ENCODE measurements around the gene SCARF1.

Gene SCARF1

DNA sequence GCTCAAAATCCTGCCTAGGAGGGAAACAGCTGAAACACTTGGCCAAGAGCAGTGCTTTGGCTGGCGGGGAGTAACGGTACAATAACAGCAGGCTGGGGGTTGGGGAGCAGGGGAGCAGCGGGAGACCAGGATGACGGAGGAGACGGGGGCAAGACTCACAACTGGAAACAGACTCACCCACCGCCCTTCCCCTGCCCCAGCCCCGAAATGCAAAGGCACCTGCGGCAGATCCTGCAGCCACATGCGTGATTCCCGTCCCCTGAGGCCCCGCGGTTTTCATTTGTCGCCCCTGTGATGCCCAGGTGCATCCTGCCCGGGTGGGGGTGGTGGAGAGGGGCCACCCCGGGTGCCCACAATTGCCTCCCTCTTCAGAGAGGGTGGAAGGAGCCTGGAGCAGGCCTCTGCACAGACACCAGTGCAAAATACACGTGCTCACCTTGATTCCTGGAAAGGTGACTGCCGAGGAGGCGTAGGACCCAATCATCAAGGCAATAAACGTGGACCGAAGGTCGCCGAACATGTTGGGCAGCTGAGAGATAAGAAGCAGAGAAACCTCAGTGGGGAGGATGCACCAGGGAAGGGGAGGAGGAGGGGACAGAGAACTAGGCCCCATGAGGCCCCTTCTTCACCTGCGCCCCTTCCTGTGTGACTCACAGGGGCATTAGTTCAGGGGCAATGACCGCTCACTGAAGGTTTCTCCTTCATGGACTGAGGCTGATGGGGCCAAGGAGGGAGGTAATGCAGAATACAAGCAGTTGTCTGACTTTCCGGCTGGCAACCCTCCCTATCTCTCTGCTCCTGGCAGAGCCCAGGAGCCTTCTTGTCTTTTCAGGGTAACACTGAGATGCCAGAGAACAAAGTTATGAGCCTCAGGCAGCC lies 52.5 kb downstream of the SCARF1 start:
- Histone ChIP-seq H2BK15ac (ENCODE audit: low read length) (no peak overlapping the region), H3K18ac (ENCODE audit: low read length) (peak overlapping the region; percentile 8), H3K9me3 (replicated peaks in 1 of 2; ENCODE audit: control insufficient read depth in 2 of 2, insufficient read depth in 1 of 2, low read depth in 1 of 2, low read length in 2 of 2) (no peaks in the 10 kb centered on the region), H3K27me3 (ENCODE audit: control insufficient read depth in 3 of 3, insufficient read depth in 3 of 3, low read depth in 1 of 3, low read length in 3 of 3) (no peaks in the 10 kb centered on the region), H2BK120ac (ENCODE audit: low read depth, low read length) (no peak overlapping the region), H4K91ac (ENCODE audit: low read depth, low read length, poor library complexity) (no peak overlapping the region), H3K23ac (ENCODE audit: low read depth, low read length, poor library complexity) (no peak overlapping the region), H3K9ac (ENCODE audit: low read depth, low read length, poor library complexity) (peak overlapping the region; percentile 22), H3K36me3 (replicated peaks in 1 of 2; ENCODE audit: control insufficient read depth in 2 of 2, insufficient read depth in 2 of 2, low read length in 2 of 2) (peaks cover 2 to 66% of the 10 kb centered on the region in 2 donors), H3K4ac (ENCODE audit: low read length) (no peak overlapping the region), H3K4me3 (ENCODE audit: low read length in 2 of 2) (no peak overlapping the region), H2AFZ (ENCODE audit: low read length) (no peak overlapping the region), H3K14ac (ENCODE audit: low read length) (no peak overlapping the region), H3K27ac (replicated peaks; ENCODE audit: low read length) (no peak overlapping the region), H4K8ac (ENCODE audit: low read depth, low read length) (no peak overlapping the region), H3K4me2 (ENCODE audit: insufficient read depth, low read length, poor library complexity, severe bottlenecking) (no peak overlapping the region), H3K4me1 (ENCODE audit: control insufficient read depth in 2 of 2, insufficient read depth in 1 of 2, low read depth in 1 of 2, low read length in 2 of 2) (no peaks in the 10 kb centered on the region), H3K79me1 (ENCODE audit: low read depth, low read length) (no peaks in the 10 kb centered on the region), H2BK12ac (ENCODE audit: low read length) (no peak overlapping the region), H2AK5ac (ENCODE audit: low read depth, low read length) (no peak overlapping the region), H2BK5ac (ENCODE audit: low read length) (no peak overlapping the region)
- no peak for DNase-seq (ENCODE audit: low spot score)
- no CpG with 5 or more reads among the region's 25 CpGs for WGBS, 2 donors (ENCODE audit: extremely low coverage in 2 of 2, insufficient read length in 2 of 2, insufficient replicate concordance in 1 of 2)

DNA sequence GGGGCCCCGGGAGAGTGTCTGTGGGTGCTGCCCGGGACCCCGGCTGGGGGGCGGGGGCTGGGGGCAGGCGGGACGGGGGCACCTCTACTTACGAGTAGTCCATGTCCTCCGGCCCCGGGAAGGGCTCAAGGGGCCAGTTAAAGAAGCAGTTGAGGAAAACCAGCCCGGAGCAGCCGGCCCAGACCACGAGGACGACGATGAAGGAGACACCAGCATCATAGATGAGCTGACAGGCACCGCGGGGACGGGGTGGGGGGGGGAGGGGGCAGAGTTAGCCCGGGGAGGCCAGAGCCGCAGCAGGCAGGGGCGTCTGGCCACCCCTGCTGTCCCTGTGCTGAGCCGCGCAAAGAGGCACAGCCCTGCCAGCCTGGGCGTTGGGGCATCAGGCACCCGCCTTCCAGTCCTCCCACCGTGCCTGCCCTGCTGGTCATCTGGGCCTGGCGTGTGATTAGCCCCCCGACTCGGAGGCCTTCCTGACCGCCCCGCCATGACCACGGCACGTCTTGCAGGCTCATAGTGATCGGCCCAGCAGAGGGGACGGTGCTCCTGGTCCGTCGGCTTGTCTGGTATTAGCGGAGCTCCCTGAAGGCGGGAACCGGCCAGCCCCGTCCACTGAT lies 54.0 kb downstream of the SCARF1 start:
- Histone ChIP-seq H3K4ac (ENCODE audit: low read length) (no peak overlapping the region), H3K27me3 (ENCODE audit: control insufficient read depth in 3 of 3, insufficient read depth in 3 of 3, low read depth in 1 of 3, low read length in 3 of 3) (no peaks in the 10 kb centered on the region), H3K4me3 (ENCODE audit: low read length in 2 of 2) (no peak overlapping the region), H3K27ac (replicated peaks; ENCODE audit: low read length) (no peak overlapping the region), H3K23ac (ENCODE audit: low read depth, low read length, poor library complexity) (no peak overlapping the region), H3K9me3 (replicated peaks in 1 of 2; ENCODE audit: control insufficient read depth in 2 of 2, insufficient read depth in 1 of 2, low read depth in 1 of 2, low read length in 2 of 2) (no peaks in the 10 kb centered on the region), H2BK120ac (ENCODE audit: low read depth, low read length) (no peak overlapping the region), H3K79me1 (ENCODE audit: low read depth, low read length) (no peaks in the 10 kb centered on the region), H4K91ac (ENCODE audit: low read depth, low read length, poor library complexity) (no peak overlapping the region), H2BK15ac (ENCODE audit: low read length) (no peak overlapping the region), H3K14ac (ENCODE audit: low read length) (no peak overlapping the region), H3K9ac (ENCODE audit: low read depth, low read length, poor library complexity) (no peak overlapping the region), H2AK5ac (ENCODE audit: low read depth, low read length) (no peak overlapping the region), H3K4me1 (ENCODE audit: control insufficient read depth in 2 of 2, insufficient read depth in 1 of 2, low read depth in 1 of 2, low read length in 2 of 2) (peaks cover 0 to 5% of the 10 kb centered on the region in 2 donors), H2BK5ac (ENCODE audit: low read length) (no peak overlapping the region), H3K4me2 (ENCODE audit: insufficient read depth, low read length, poor library complexity, severe bottlenecking) (no peak overlapping the region), H3K36me3 (replicated peaks in 1 of 2; ENCODE audit: control insufficient read depth in 2 of 2, insufficient read depth in 2 of 2, low read length in 2 of 2) (peaks cover 2 to 72% of the 10 kb centered on the region in 2 donors), H2BK12ac (ENCODE audit: low read length) (no peak overlapping the region), H4K8ac (ENCODE audit: low read depth, low read length) (no peak overlapping the region), H3K18ac (ENCODE audit: low read length) (peak overlapping the region; percentile 57), H2AFZ (ENCODE audit: low read length) (no peak overlapping the region)
- WGBS, 2 donors (ENCODE audit: extremely low coverage in 2 of 2, insufficient read length in 2 of 2, insufficient replicate concordance in 1 of 2) = no CpG with 5 or more reads among the region's 40 CpGs
- no peak for DNase-seq (ENCODE audit: low spot score)

GRCh38 chr17:1590747-1591473 lies 54.6 kb downstream of the SCARF1 start:
- no peaks in the 10 kb centered on the region for H3K27me3 ChIP-seq (ENCODE audit: control insufficient read depth in 3 of 3, insufficient read depth in 3 of 3, low read depth in 1 of 3, low read length in 3 of 3)
- H2BK5ac ChIP-seq (ENCODE audit: low read length) = peak overlapping the region; percentile 66
- no peak overlapping the region for H2BK15ac ChIP-seq (ENCODE audit: low read length)
- H3K23ac ChIP-seq (ENCODE audit: low read depth, low read length, poor library complexity) = peak overlapping the region; percentile 55
- DNase-seq (ENCODE audit: low spot score) = no peak
- peaks cover 2 to 75% of the 10 kb centered on the region in 2 donors for H3K36me3 ChIP-seq (replicated peaks in 1 of 2; ENCODE audit: control insufficient read depth in 2 of 2, insufficient read depth in 2 of 2, low read length in 2 of 2)
- H3K4me1 ChIP-seq (ENCODE audit: control insufficient read depth in 2 of 2, insufficient read depth in 1 of 2, low read depth in 1 of 2, low read length in 2 of 2) = peaks cover 0 to 7% of the 10 kb centered on the region in 2 donors
- H2AK5ac ChIP-seq (ENCODE audit: low read depth, low read length) = no peak overlapping the region
- H3K79me1 ChIP-seq (ENCODE audit: low read depth, low read length) = no peaks in the 10 kb centered on the region
- H3K9ac ChIP-seq (ENCODE audit: low read depth, low read length, poor library complexity) = no peak overlapping the region
- no peak overlapping the region for H3K4ac ChIP-seq (ENCODE audit: low read length)
- H3K27ac ChIP-seq (replicated peaks; ENCODE audit: low read length) = no peak overlapping the region
- peak overlapping the region; percentile 8 for H3K14ac ChIP-seq (ENCODE audit: low read length)
- H4K91ac ChIP-seq (ENCODE audit: low read depth, low read length, poor library complexity) = no peak overlapping the region
- no CpG with 5 or more reads among the region's 38 CpGs for WGBS, 2 donors (ENCODE audit: extremely low coverage in 2 of 2, insufficient read length in 2 of 2, insufficient replicate concordance in 1 of 2)
- no peak overlapping the region for H4K8ac ChIP-seq (ENCODE audit: low read depth, low read length)
- no peak overlapping the region for H2BK120ac ChIP-seq (ENCODE audit: low read depth, low read length)
- H2BK12ac ChIP-seq (ENCODE audit: low read length) = peak overlapping the region; percentile 41
- H3K18ac ChIP-seq (ENCODE audit: low read length) = no peak overlapping the region
- H3K4me3 ChIP-seq (ENCODE audit: low read length in 2 of 2) = no peak overlapping the region
- no peak overlapping the region for H3K4me2 ChIP-seq (ENCODE audit: insufficient read depth, low read length, poor library complexity, severe bottlenecking)
- no peak overlapping the region for H2AFZ ChIP-seq (ENCODE audit: low read length)
- no peaks in the 10 kb centered on the region for H3K9me3 ChIP-seq (replicated peaks in 1 of 2; ENCODE audit: control insufficient read depth in 2 of 2, insufficient read depth in 1 of 2, low read depth in 1 of 2, low read length in 2 of 2)

Data from neuronal stem cell (in vitro differentiated cells).